Omental fat pad (tissue), 4 donors: ENCODE data around the gene VWA3B. TPM values are rescaled to one million over a fixed set of nuclear protein-coding genes. Genes with fewer than 3 reads are reported as not detected.
"Not testable (repeated sequence)": the region's sequence is repeated elsewhere in the genome, so short reads cannot be mapped to it uniquely, and the experiment has no call there.

ENCODE experiments used
- ATAC-seq: fragments of 150-250 bp; one replicate; pipeline ENCODE4 v1.9.1; 2016; ENCODE audit warnings: mild to moderate bottlenecking, moderate library complexity; ENCODE audit not compliant: low FRiP score
- DNase-seq: peaks from one replicate; pipeline ENCODE4 v3.0.0-alpha.2; 2019; ENCODE audit warnings: low spot score
- CTCF ChIP-seq, 3 donors: fragments of 450-650 bp; IDR thresholded peaks; one replicate each; pipeline ENCODE4 v1.5.1; 2016 to 2017; ENCODE audit warnings: antibody characterized with exemption in 3 of 3, mild to moderate bottlenecking in 3 of 3, moderate library complexity in 2 of 3
- total RNA-seq, 4 donors: library from RNA; depleted of rRNA; stranded (reverse); fragments of >200 nt; gene quantifications; one replicate each; pipeline ENCODE4 v1.1.0, GENCODE V29; 2016

Gene VWA3B
- total RNA-seq, 4 donors from 2014 or later = 0.32 TPM; not detected in 3

- TF ChIP-seq CTCF (IDR thresholded peaks at IDR 0.05) = no peak
- ATAC-seq (no peak), DNase-seq (no peak)
These were observed 31.9 kb downstream of the VWA3B start for GRCh38 chr2:98118852-98119251.

GRCh38 chr2:98121149-98121548 is 34.2 kb downstream of the VWA3B start:
- no peak for TF ChIP-seq CTCF (IDR thresholded peaks at IDR 0.05)
- ATAC-seq (no peak), DNase-seq (no peak)

GRCh38 chr2:98122524-98122923 is 35.6 kb downstream of the VWA3B start:
- ATAC-seq (no peak), DNase-seq (no peak)
- no peak for TF ChIP-seq CTCF (IDR thresholded peaks at IDR 0.05)

- ATAC-seq (no peak), DNase-seq (no peak)
- TF ChIP-seq CTCF (IDR thresholded peaks at IDR 0.05) = no peak
These were observed 36.3 kb downstream of the VWA3B start for GRCh38 chr2:98123286-98123685.

GRCh38 chr2:98126061-98126460 is 39.1 kb downstream of the VWA3B start:
- DNase-seq = no peak
- TF ChIP-seq CTCF (IDR thresholded peaks at IDR 0.05) = no peak
- ATAC-seq = no peak

- TF ChIP-seq CTCF (IDR thresholded peaks at IDR 0.05) = no peak
- DNase-seq (no peak), ATAC-seq (no peak)
These were observed 40.4 kb downstream of the VWA3B start for GRCh38 chr2:98127229-98127989.

- DNase-seq (no peak), ATAC-seq (no peak)
- TF ChIP-seq CTCF (IDR thresholded peaks at IDR 0.05) = no peak
These were observed 41.7 kb downstream of the VWA3B start for GRCh38 chr2:98128556-98129109.

GRCh38 chr2:98130073-98130472 is 43.1 kb downstream of the VWA3B start:
- not testable (repeated sequence) for DNase-seq, ATAC-seq
